IPS-18c (cell line): ENCODE results near the gene CCDC197.

Experiments
- H3K4me3 ChIP-seq: 2 replicates; pipeline ENCODE4 v1.7.0; 2013; ENCODE audit warnings: low read depth, mild to moderate bottlenecking, low read length, moderate library complexity; ENCODE audit not compliant: insufficient read depth
- H3K9me3 ChIP-seq: one replicate; pipeline ENCODE4 v1.6.1; 2013; ENCODE audit warnings: mild to moderate bottlenecking, low read length, moderate library complexity; ENCODE audit not compliant: control insufficient read depth, insufficient read depth

Gene CCDC197

DNA sequence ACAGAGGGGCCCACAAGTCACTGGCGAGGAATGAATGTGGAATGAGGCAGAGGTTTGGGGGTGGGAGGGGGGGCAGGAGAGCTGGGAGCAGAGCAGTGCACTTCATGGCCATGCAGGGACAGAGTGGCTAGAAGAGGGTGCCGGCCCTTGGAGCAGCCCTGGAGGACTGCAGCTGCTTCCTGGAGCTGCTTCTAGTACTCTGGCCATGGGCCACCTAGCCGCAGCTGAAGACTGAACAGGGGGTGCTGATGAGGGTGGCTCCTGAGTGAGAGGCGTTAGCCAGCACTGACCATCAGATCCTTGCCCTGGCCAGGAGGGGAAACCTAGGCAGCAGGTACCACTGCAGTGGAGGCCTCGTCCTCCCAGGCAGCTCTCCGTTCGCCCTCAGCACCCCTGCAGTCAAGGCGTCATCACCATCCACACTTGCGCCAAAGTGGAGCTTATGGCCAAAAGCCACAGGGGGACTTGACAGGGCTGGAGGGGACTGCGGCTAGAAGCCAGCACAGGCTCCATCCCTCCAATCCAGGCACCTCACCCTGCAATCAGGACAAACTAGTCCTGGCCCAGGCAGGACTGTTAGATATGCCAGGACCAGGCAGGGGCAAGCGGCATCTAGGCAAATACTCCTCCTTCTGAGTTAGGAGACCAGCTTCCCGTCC is 45.5 kb downstream of the CCDC197 start:
- Histone ChIP-seq H3K4me3 (no peak overlapping the region), H3K9me3 (peaks cover 2% of the 10 kb centered on the region)

- Histone ChIP-seq H3K4me3 (no peak overlapping the region), H3K9me3 (peaks cover under 1% of the 10 kb centered on the region)
Observed at GRCh38 chr14:94043111-94043755, 46.1 kb downstream of the CCDC197 start.

DNA sequence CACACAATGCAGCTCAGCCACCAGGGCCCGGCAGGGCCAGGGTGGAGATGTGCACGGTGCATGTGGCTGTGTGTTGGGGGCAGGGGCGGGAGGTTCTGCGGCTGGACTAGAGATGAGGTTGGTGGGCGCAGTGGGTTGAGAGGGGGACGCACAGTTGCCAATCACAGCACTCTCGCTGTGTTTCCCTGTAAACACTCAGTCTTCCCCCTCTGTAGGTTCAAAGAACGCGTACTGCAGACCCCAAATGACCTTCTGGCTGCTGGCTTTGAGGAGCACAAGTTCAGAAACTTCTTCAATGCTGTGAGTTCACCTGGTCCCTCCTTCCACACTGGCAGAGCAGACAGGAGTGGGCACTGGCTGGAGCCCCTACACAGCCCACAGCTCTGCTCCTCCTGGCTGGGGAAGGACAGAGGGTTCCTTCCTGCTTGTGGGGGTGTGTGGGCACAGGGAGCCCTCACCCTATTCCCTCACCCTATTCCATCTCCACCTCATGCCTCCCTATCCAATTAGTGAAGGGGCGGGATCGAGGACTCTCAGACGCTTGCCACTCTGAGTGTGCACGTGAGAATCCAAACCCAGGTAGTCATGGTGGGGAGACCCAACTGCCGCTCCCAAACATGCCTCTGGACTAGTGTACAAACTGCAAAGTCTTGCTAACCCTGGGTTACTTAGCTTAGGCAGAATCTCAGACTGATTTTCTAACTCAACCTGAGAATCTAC is 46.8 kb downstream of the CCDC197 start:
- Histone ChIP-seq H3K4me3 (no peak overlapping the region), H3K9me3 (no peaks in the 10 kb centered on the region)

DNA sequence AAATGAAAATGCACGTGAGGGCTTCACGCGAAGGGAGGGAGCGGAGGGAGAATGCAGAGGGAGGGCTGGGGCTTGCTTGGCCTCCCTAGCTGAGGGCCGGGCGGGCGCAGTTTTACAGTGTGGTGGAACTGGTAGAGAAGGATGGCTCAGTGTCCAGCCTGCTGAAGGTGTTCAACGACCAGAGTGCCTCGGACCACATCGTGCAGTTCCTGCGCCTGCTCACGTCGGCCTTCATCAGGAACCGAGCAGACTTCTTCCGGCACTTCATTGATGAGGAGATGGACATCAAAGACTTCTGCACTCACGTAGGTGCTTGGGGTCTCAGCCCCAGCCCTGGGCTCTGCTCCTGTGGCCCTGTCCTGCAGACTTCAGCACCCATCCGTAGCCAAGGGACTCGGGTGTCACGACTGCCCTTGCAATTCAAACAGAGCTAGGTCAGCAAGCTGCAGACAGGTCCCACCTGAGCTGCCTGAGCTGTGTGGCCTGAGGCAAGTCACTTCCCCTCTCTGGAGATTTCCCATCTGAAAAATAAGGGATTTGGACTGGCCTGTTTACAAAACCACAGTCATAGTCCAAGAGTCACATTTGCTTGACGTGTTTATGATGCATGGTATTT is 47.5 kb downstream of the CCDC197 start:
- Histone ChIP-seq H3K9me3 (no peaks in the 10 kb centered on the region), H3K4me3 (no peak overlapping the region)

GRCh38 chr14:94045101-94045500 is 48.0 kb downstream of the CCDC197 start:
- Histone ChIP-seq H3K4me3 (no peak overlapping the region), H3K9me3 (no peaks in the 10 kb centered on the region)

DNA sequence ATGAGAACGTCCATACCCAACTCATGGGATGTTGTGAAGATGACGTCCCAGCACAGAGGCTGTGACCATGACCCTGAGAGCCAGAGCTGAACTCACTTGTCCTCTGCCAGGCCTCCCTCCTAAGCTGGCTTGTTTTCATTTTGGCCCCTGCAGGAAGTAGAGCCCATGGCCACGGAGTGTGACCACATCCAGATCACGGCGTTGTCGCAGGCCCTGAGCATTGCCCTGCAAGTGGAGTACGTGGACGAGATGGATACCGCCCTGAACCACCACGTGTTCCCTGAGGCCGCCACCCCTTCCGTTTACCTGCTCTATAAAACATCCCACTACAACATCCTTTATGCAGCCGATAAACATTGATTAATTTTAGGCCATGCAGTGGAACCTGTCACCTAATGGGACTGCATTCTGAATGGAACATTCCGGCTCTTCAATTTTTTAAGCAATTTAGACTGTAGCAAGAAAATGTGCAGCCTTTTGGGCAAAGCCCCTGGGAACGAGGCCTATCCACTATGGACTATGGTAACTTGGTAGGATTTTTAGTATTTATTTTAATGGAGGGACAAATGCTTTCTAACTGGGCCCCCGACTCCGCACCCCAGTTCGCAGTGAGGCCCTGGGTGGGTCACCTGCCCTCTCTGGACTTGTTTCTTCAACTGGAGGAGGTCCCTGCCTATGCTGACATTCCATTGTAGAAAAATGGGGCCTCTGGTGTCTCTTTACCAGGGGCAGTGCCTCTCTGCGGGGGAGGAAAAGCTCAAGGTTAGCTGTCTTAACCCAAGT is 48.7 kb downstream of the CCDC197 start:
- Histone ChIP-seq H3K9me3 (no peaks in the 10 kb centered on the region), H3K4me3 (no peak overlapping the region)

GRCh38 chr14:94046696-94047250 is 49.7 kb downstream of the CCDC197 start:
- Histone ChIP-seq H3K4me3 (no peak overlapping the region), H3K9me3 (no peaks in the 10 kb centered on the region)

- Histone ChIP-seq H3K9me3 (no peaks in the 10 kb centered on the region), H3K4me3 (no peak overlapping the region)
Observed at GRCh38 chr14:94047581-94047980, 50.5 kb downstream of the CCDC197 start.

GRCh38 chr14:94048691-94049624 is 51.9 kb downstream of the CCDC197 start:
- H3K4me3 ChIP-seq = no peak overlapping the region
- no peaks in the 10 kb centered on the region for H3K9me3 ChIP-seq

- Histone ChIP-seq H3K9me3 (no peaks in the 10 kb centered on the region), H3K4me3 (no peak overlapping the region)
Observed at GRCh38 chr14:94049625-94050023, 52.5 kb downstream of the CCDC197 start.

DNA sequence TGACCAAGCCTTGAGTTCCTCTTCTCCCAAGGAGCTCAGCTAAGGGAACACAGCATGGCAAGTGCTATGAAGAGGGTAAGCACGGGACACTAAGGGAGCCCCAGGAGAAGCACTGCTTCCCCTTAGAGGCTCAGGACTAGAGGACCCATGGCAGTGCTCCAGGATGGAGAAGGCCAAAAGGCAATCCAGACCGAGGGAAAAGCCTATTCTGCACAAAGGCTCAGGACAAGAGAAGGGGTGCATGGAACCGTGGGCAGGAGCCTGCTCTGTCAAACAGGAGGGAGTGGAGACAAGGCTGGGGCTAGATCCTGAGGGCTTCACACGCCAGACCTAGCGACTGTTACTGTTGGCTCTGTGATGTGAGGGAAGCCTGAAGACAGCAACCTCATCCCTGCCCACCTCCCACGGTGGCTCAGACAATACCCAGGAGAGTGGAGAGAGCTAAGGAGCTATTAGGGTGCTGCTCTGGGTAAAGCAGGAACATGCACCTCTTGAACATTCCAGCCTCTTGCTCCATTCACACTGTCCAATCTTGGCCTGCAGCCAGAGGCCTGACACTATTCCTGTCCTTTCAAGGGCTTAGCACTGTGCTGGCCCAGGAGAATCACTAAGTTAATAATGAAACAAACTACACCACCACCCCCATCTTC is 53.3 kb downstream of the CCDC197 start:
- H3K9me3 ChIP-seq = no peaks in the 10 kb centered on the region
- H3K4me3 ChIP-seq = no peak overlapping the region

GRCh38 chr14:94051115-94051514 is 54.0 kb downstream of the CCDC197 start:
- H3K4me3 ChIP-seq = no peak overlapping the region
- H3K9me3 ChIP-seq = no peaks in the 10 kb centered on the region

DNA sequence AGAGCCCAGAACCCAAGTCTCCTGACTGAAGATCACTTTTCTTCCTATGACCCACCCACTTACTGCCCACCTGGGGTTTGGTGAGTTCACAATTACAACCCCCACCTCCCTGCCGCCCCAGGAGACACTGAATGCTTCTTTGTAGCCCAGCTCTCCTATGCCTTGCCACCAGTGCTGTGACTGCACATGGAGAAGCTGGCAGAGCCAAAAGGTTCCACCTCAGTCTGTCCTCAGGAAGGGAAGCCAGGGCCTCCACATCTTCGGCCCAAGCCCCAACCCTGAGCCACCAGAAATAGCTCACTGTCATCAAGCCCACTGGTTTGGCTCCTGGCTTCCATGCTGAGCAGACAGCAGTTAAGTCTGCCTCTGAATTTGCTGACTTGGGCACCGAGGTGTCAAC is 54.7 kb downstream of the CCDC197 start:
- Histone ChIP-seq H3K9me3 (no peaks in the 10 kb centered on the region), H3K4me3 (no peak overlapping the region)

GRCh38 chr14:94052199-94052598 is 55.1 kb downstream of the CCDC197 start:
- no peak overlapping the region for H3K4me3 ChIP-seq
- H3K9me3 ChIP-seq = no peaks in the 10 kb centered on the region

GRCh38 chr14:94052662-94053061 is 55.6 kb downstream of the CCDC197 start:
- H3K4me3 ChIP-seq = no peak overlapping the region
- H3K9me3 ChIP-seq = no peaks in the 10 kb centered on the region

DNA sequence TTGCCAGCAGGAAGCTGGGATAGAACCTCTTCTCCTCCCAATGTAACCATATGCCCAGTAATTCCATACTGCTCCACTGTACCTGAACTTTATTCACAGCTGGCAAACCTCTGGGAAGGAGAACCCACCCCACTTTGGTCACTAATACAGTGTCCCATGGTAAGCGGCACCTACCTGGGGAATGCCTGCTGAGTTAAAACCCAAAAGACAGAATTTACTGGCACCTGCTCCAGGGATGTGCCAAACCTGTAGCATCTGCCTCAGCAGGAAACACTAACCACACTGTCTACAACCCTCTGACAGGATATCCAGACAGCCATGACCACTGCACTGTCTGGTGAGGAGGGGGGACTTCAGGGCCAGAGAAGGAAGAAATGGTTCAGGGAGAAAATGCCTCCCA is 57.3 kb downstream of the CCDC197 start:
- Histone ChIP-seq H3K4me3 (no peak overlapping the region), H3K9me3 (no peaks in the 10 kb centered on the region)
